Naive B cell (primary cell): ENCODE results near the gene PSMB11. TPM values are rescaled to one million over a fixed set of nuclear protein-coding genes. Genes with fewer than 3 reads are reported as not detected.

ENCODE experiments used
- ATAC-seq, 2 donors: fragments of 150-1000 bp; cut with Tn5 transposase; 2 replicates each; pipeline ENCODE4 v1.10.0; 2021; ENCODE audit warnings: low read depth in 2 of 2, mild to moderate bottlenecking in 2 of 2, moderate library complexity in 2 of 2
- DNase-seq: peaks from one replicate; pipeline ENCODE4 v3.0.0; 2022
- H3K27ac Mint-ChIP-seq, 6 donors: one replicate each; pipeline ENCODE4 v1.8.0; 2020 to 2022; ENCODE audit warnings: mild to moderate bottlenecking in 6 of 6, mixed read lengths in 6 of 6, moderate library complexity in 5 of 6, inconsistent platforms in 2 of 6
- H3K27me3 Mint-ChIP-seq, 3 donors: one replicate each; pipeline ENCODE4 v1.8.0; 2021 to 2022; ENCODE audit warnings: mixed read lengths in 3 of 3, mild to moderate bottlenecking in 1 of 3
- H3K36me3 Mint-ChIP-seq, 2 donors: one replicate each; pipeline ENCODE4 v1.8.0; 2020 to 2022; ENCODE audit warnings: mixed read lengths in 2 of 2, inconsistent platforms in 1 of 2, mild to moderate bottlenecking in 1 of 2
- H3K4me1 Mint-ChIP-seq, 3 donors: one replicate each; pipeline ENCODE4 v1.8.0; 2020 to 2022; ENCODE audit warnings: mixed read lengths in 3 of 3, inconsistent platforms in 1 of 3, mild to moderate bottlenecking in 1 of 3, moderate library complexity in 1 of 3
- H3K4me3 Mint-ChIP-seq, 8 donors: one replicate each; pipeline ENCODE4 v1.8.0; 2020 to 2022; ENCODE audit warnings: mild to moderate bottlenecking in 8 of 8, mixed read lengths in 8 of 8, moderate library complexity in 8 of 8, inconsistent platforms in 2 of 8
- H3K9me3 Mint-ChIP-seq, 7 donors: one replicate each; pipeline ENCODE4 v1.8.0; 2020 to 2022; ENCODE audit warnings: mixed read lengths in 7 of 7, mild to moderate bottlenecking in 5 of 7, inconsistent platforms in 2 of 7, moderate library complexity in 1 of 7
- polyA plus RNA-seq, 6 donors: library from polyadenylated mRNA; unstranded; fragments of 300-500 nt; fragmentation: Illumina TruSeq; gene quantifications; one replicate each; pipeline ENCODE4 v1.2.3, GENCODE V29; 2021; ENCODE audit warnings: low read depth in 6 of 6

The PSMB11 gene
- polyA plus RNA-seq, 6 donors from 2014 or later = not detected

DNA sequence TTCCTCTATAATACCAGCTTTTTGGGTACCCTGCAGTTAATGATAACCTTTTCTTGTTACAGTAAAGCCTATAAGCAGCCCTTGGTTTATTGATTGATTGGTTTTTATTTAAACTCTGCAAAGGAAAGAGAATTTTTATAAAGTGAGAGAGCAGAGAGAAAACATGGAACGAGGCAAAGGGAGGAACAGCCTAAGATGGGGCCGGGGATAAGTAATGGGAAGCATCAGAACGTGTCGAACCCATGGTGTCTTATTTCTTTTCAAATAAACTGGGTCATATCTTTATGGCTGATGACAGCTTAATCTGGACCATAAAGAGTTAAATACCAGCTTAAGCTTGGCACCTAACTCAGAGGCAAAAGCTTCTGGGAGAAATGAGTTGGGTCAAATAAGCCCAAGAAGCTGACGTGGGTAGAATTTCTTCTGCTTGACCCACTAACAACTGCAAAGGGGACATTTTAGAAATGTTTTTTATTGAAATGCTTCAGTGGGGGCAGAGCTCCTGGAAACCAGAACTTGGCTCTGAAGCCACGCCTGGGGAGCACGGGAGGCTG lies 20.0 kb upstream of the PSMB11 start:
- Mint-ChIP-seq H3K27me3 (no peaks in the 10 kb centered on the region), H3K9me3 (no peaks in the 10 kb centered on the region), H3K36me3 (peaks cover 5 to 17% of the 10 kb centered on the region in 2 donors), H3K4me1 (peaks cover 5 to 6% (median 6%) of the 10 kb centered on the region in 3 donors), H3K4me3 (no peak overlapping the region), H3K27ac (peak overlapping the region in 2 of 6 donors; percentile 6 to 20)
- DNase-seq = no peak
- no peak for ATAC-seq

DNA sequence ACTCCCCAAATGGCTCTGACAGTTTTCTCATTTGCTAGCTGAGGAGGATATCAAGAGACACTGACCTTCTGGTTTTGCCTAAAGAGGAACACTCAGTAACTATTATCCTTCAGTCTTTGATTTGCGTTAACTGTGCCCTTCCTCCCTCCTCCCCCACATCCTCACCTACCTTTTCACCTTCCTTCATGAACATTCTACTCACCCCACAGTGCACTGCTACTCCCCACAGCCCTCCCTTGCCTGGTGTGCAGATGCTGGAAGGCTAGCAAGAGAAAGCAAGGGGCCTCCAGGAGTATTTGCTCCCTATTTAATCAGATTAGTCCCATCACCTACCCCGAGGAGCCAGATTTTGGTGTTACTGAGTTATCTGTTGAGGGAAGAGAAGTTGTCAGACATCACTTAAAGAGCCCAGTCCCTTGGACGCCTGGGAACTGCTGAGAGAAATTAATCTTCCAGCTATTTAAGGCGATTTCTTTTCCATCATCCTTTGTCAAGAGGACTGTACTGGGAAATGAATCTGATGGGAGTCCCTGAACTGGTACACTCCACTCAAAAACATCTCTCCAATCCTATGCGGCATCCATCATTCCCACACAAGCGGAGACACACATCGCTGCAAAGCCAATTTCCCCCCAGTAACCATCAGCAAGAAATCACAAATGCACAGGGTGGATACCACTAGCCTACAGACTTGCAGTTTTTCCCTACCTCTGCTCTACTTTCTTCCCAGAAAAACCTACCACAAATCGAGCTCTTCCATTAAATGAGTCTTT lies 18.8 kb upstream of the PSMB11 start:
- ATAC-seq (no peak), DNase-seq (no peak)
- H3K36me3 Mint-ChIP-seq = peaks cover 5 to 17% of the 10 kb centered on the region in 2 donors
- H3K27ac Mint-ChIP-seq = peak overlapping the region in 1 of 6 donors; percentile 41
- H3K4me3 Mint-ChIP-seq = no peak overlapping the region
- H3K27me3 Mint-ChIP-seq = no peaks in the 10 kb centered on the region
- peaks cover 5 to 13% (median 12%) of the 10 kb centered on the region in 3 donors for H3K4me1 Mint-ChIP-seq
- H3K9me3 Mint-ChIP-seq = no peaks in the 10 kb centered on the region

DNA sequence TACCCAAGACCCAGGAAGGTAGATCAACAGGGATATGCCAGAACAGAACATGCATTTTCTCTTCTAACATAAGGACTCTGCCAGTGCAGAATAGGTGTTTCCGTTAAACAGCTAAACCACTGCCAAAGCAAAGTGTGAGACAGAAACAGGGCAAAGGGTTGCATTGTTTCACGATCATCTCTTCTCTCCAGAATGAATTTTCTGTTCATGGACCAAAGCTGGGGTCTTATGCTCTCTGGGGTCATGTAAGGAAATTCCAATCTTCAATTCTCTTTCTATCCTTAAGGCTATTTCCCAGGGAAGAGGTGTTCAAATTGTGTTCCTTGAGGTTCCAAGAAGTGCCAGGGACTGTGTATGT lies 18.2 kb upstream of the PSMB11 start:
- peaks cover 7 to 16% (median 14%) of the 10 kb centered on the region in 3 donors for H3K4me1 Mint-ChIP-seq
- H3K9me3 Mint-ChIP-seq = no peaks in the 10 kb centered on the region
- ATAC-seq (no peak), DNase-seq (no peak)
- H3K4me3 Mint-ChIP-seq = no peak overlapping the region
- H3K27me3 Mint-ChIP-seq = no peaks in the 10 kb centered on the region
- peak overlapping the region in 2 of 6 donors; percentile 23 to 82 for H3K27ac Mint-ChIP-seq
- peaks cover 7 to 17% of the 10 kb centered on the region in 2 donors for H3K36me3 Mint-ChIP-seq

DNA sequence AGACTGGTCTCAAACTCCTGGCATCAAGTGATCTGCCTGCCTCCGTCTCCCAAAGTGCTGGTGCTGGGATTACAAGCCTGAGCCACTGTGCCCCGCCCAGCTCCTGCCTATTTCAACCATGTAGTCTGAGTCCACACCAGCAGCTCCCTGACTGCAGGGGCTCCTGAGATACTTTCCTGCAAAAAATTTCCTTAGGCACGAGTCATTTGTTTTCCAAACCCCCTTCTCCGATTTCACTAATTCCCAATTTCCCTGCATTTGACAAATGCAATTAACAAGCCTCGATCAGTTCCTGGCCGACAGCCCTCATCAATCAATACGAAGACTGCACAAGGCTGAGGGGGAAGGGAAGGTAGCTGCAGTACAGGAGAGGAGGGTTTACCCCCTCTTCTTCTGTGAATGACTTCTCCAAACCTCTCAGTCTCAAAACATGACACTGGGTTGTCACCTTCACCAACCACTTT lies 17.4 kb upstream of the PSMB11 start:
- H3K27ac Mint-ChIP-seq = peak overlapping the region in 1 of 6 donors; percentile 56
- no peak for DNase-seq
- no peaks in the 10 kb centered on the region for H3K27me3 Mint-ChIP-seq
- H3K9me3 Mint-ChIP-seq = no peaks in the 10 kb centered on the region
- peaks cover 13 to 24% (median 20%) of the 10 kb centered on the region in 3 donors for H3K4me1 Mint-ChIP-seq
- H3K36me3 Mint-ChIP-seq = peaks cover 14 to 17% of the 10 kb centered on the region in 2 donors
- H3K4me3 Mint-ChIP-seq = no peak overlapping the region
- ATAC-seq = no peak

DNA sequence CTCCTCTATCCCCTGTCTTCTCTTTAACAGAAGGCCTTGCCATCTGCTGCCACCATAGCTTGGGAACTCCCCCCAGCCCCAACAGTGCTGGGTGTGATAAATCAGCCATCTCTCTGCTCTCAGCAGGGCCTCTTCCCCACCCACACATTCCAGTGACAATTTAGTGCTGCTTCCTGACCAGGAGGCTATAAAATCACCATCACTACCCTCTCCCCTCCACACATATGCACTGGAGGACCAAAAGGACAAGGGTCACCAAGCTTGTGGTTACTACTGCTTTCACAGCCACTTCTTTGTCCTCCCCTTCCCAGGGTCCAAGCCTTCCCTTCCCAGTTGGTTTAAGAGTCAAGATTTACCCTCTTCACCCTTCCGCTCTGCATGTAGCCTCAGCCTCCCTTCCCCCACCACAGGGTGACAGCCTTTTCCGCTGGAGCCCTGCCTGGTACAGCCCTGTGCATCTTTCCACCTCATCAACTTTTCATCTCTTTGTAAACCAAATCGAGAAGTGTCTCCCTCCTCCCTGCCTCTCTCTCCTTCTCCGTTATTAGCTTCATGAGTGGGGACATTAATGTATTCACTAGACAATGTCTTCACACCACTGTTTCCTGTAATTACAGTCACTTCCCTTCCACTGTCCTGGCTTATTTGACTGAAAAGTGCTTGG lies 16.7 kb upstream of the PSMB11 start:
- peaks cover 14 to 17% of the 10 kb centered on the region in 2 donors for H3K36me3 Mint-ChIP-seq
- ATAC-seq = no peak
- H3K4me1 Mint-ChIP-seq = peaks cover 13 to 24% (median 20%) of the 10 kb centered on the region in 3 donors
- H3K9me3 Mint-ChIP-seq = no peaks in the 10 kb centered on the region
- peak overlapping the region in 1 of 8 donors; percentile 30 for H3K4me3 Mint-ChIP-seq
- no peaks in the 10 kb centered on the region for H3K27me3 Mint-ChIP-seq
- no peak for DNase-seq
- peak overlapping the region in 2 of 6 donors; percentile 1 to 94 for H3K27ac Mint-ChIP-seq

DNA sequence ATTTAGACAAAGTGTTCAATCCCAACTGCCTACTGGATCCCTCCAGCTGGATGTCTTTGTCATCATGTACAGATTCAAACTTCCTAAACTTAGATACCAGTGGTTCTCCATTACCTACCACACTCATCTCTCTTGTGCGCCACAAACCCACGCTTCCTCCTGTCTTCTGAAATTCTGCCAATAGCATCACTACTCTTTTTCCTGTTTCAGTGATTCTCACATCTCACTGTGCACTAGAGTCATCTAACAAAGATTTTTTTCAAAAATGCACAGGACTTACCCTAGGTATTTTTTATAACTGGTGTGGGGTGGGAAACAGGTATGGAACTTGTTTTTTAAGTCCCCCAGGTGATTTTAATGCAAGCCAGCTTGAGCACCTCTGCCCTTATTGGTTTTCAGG lies 13.2 kb upstream of the PSMB11 start:
- Mint-ChIP-seq H3K27me3 (no peaks in the 10 kb centered on the region), H3K4me3 (peak overlapping the region in 1 of 8 donors; percentile 5), H3K9me3 (no peaks in the 10 kb centered on the region), H3K36me3 (peaks cover 15 to 17% of the 10 kb centered on the region in 2 donors), H3K27ac (peak overlapping the region in 3 of 6 donors; percentile 4 to 65 (median 21)), H3K4me1 (peaks cover 22 to 35% (median 34%) of the 10 kb centered on the region in 3 donors)
- no peak for ATAC-seq
- DNase-seq = no peak

DNA sequence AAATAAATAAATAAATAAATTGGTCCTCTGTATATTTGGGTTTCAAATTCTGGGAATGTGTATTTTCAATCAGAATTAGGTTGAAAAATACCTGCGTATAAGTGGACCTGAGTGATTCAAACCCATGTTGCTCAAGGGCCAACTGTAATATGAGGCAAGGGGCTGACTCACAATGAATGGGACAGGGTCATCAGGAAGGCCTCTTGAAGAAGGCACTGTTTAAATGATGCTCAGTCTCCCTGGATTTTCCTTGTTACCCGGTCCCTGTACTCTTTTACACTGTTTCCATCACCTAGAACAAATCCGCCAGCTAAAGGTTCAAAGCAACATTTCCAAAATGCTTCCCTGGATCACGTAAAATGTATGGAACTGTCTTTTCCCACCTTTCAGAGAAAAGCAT lies 11.1 kb upstream of the PSMB11 start:
- Mint-ChIP-seq H3K27me3 (no peaks in the 10 kb centered on the region), H3K4me1 (peaks cover 20 to 46% (median 44%) of the 10 kb centered on the region in 3 donors), H3K4me3 (peak overlapping the region in 1 of 8 donors; percentile 53), H3K9me3 (no peaks in the 10 kb centered on the region), H3K36me3 (peaks cover 2 to 15% of the 10 kb centered on the region in 2 donors), H3K27ac (no peak overlapping the region)
- ATAC-seq = no peak
- no peak for DNase-seq

DNA sequence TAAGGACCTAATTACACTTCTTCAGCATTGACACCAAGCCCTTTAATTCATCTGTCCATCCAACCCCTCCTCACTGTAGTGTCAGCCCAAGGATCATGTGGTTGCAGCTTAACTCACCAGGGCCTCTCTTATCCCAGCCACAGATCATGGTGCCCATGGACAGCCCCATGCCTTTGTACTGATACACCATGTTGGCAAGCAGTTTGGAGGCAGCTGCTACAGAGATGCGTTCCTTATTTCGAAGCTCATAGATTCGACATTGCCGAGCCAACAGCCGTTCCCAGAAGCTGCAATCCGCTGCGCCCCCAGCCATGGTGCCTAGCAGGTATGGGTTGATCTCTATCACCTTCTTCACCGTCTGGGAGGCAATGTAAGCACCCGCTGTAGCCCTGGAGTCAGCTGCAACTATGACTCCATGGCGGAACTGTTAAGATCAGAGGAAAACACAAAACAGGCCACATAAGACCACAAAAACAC lies 8.7 kb upstream of the PSMB11 start:
- Mint-ChIP-seq H3K27ac (peak overlapping the region in 4 of 6 donors; percentile 47 to 84 (median 66)), H3K4me3 (peak overlapping the region; percentile 81 to 98 (median 92)), H3K36me3 (peaks cover 0 to 15% of the 10 kb centered on the region in 2 donors), H3K27me3 (no peaks in the 10 kb centered on the region), H3K9me3 (no peaks in the 10 kb centered on the region), H3K4me1 (peaks cover 20 to 40% (median 38%) of the 10 kb centered on the region in 3 donors)
- ATAC-seq = no peak
- DNase-seq = no peak

DNA sequence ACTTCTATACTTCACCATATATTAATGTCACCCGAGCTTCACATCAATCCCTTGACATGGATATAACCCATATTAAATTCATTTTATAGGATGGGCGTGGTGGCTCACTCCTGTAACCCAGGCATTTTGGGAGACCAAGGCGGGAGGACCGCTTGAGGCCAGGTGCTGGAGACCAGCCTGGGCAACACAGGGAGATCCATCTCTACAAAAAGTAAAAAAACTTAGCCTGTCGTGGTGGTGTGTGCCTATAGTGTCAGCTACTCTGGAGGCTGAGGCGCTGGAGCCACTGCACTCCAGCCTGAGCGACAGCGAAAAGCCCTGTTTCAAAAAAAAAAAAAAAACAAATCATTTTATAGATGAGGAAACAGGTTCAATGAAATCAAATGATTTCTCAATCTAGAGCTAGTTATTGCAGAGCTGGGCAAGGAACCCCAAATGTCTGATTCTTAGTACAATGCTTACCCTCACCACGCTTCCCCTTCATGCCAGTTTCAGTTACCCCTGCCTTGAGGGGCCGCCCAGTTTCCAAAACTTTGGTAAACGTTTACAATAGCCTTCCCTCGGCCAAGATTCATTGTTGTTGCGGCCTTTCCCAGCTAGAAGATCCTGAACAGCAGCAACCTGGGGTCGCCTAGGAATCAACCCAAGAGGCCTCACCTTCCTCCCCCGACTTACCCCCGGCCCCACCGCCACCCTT lies 8.1 kb upstream of the PSMB11 start:
- peak overlapping the region; percentile 89 to 97 (median 94) for H3K27ac Mint-ChIP-seq
- ATAC-seq (no peak), DNase-seq (no peak)
- H3K27me3 Mint-ChIP-seq = no peaks in the 10 kb centered on the region
- peaks cover 0 to 11% of the 10 kb centered on the region in 2 donors for H3K36me3 Mint-ChIP-seq
- no peaks in the 10 kb centered on the region for H3K9me3 Mint-ChIP-seq
- H3K4me1 Mint-ChIP-seq = peaks cover 16 to 36% (median 33%) of the 10 kb centered on the region in 3 donors
- H3K4me3 Mint-ChIP-seq = peak overlapping the region; percentile 81 to 98 (median 93)

DNA sequence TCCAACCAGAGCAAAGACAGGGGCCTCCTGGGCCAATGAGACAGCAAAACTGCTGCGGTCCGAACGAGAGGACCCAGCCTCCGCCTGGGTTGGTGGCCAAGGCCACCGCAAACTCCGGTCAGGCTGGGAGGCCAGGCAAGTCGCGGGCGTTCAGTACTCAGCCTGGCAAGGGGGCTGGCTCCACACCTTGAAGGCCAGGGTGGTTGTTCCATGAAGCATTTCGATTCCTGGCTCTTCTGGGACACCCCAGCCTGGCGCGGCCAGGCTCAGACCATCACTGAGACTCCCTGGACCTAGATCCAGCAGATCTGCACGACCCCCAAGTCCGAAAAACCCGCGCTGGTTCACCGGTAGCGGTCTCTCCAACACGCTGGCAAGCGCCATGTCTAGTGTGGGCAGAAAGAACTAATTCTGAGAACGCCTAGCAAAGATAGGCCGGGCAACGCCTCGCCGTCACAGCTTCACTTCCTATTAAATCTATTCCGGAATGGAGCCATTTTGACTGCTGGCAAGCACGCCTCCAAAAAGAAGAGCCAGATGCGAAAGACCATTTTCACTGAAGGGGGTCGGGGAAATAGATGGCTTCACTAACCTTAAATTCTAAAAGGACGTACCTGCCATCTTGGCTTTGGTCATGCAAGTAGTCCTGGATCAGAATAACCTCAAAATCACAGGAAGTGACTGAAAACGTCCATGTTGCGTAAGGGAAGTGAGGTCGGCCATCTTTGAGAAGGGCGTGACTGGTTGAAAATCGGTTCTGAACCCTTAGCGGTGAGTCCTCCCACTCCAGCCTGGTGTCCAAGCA lies 7.3 kb upstream of the PSMB11 start, which contains the start of gene PSMB5:
Gene PSMB5 (minus strand): TSS at position 403 of the 805 bp plus-strand sequence. CDS start 19 bp downstream, at position 384.
- peak; percentile 91 to 93 for ATAC-seq
- H3K36me3 Mint-ChIP-seq = peaks cover 0 to 6% of the 10 kb centered on the region in 2 donors
- DNase-seq = peak; percentile 91
- H3K27ac Mint-ChIP-seq = peak within 1 kb of the TSS; percentile 89 to 97 (median 94)
- no peaks in the 10 kb centered on the region for H3K9me3 Mint-ChIP-seq
- peaks cover 11 to 32% (median 27%) of the 10 kb centered on the region in 3 donors for H3K4me1 Mint-ChIP-seq
- H3K4me3 Mint-ChIP-seq = peak within 1 kb of the TSS; percentile 81 to 98 (median 93)
- no peaks in the 10 kb centered on the region for H3K27me3 Mint-ChIP-seq

DNA sequence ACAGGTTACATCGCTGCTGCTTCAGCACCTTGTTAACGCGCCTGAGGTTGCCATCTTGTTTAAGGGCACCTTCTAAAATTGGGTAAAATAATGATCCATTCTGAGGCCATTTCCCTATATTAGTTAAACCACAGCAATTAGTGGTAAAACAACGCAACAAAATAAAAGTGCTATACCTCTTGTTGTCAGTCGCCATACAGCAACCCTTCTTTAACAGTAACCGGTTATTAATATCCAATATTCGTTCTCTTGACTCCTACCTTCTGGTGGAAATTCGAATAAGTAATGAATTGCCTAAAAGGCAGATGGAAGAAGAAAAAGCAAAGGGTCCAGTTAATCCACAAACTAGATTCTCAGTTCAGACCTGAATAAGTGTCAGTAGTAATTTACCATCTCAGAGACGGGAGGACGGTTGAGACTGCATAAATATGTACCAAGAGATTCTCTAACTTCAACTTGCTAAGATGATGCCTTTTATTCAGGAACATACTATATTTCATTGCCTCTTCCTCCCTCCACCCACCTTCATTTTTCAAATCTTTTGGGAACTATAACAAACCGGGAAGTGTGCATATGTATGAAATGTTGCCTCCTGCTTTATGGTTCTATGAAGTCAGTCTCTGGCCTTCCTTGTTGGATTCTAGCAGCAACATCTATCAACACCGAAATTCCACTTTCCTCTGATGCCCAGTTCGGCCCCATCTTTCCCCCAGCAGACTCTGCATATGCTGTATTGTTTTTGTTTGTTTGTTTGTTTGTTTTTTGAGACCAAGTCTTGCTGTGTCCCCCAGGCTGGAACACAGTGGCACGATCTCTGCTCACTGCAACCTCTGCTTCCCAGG lies 6.5 kb upstream of the PSMB11 start:
- Mint-ChIP-seq H3K4me1 (peaks cover 11 to 32% (median 27%) of the 10 kb centered on the region in 3 donors), H3K36me3 (peaks cover 0 to 6% of the 10 kb centered on the region in 2 donors), H3K27ac (peak overlapping the region; percentile 89 to 97 (median 94)), H3K9me3 (no peaks in the 10 kb centered on the region), H3K27me3 (no peaks in the 10 kb centered on the region), H3K4me3 (peak overlapping the region; percentile 81 to 98 (median 93))
- ATAC-seq (no peak), DNase-seq (no peak)
